PC-9 (cell line): ENCODE measurements around the gene CST4.

Source experiments
- EZH2 ChIP-seq: fragments of 200-600 bp; sonication (generic); IDR thresholded peaks from 2 replicates; pipeline ENCODE4 v1.8.0; 2017; ENCODE audit warnings: antibody characterized with exemption, low read depth
- TF ChIP-seq, protein P1 (sequence below): fragments of 200-600 bp; sonication (generic); conservative IDR thresholded peaks from 2 replicates; pipeline ENCODE4 v1.6.1; 2017; ENCODE audit warnings: mixed run types, antibody characterized with exemption, mild to moderate bottlenecking, moderate library complexity

DNA sequence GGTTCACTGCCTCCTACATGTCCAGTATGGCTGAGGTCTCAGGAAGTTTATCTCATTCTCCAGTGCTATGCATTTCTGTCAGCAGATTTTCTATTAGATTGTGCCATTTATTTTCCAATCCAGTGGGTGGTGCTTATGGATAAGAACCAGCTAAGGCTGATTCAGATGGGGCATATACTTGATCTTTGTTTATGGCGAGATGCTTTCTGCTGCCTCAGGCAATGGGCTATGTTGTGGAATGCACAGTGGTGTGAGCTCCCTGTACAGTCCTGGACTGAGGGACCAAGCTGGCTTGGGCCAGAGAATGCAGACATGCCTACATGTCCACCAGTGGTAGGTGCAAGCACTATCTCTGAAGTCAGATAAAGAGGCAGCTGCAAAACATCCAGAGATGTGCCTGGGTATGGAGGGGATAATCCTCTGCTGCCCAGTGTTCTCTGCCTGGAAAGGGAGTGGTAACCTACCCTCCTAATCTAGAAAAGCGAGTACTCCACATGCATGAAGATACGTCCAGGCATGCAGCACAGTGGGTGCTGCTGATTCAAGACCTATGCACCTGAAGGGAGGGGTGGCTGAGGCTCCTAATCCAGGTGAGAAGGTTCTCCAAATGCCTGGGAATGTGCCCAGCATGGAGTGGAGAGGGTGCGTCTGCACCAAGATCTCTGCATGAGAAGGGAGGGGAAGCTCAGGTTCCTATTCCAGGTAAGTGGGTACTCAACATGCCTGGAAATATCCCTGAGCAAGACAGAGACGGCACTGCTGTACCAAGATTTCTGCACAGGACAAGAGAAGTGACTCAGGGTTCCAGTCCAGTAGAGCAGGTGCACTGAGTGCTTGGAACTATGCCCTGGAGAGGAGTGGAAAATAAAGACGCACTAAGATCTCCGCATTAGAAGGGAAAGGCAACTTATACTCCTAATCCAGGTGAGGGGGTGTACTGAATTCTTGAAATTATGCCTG lies 9.4 kb downstream of the CST4 start:
- no peak for TF ChIP-seq EZH2
- TF ChIP-seq, protein P1, sequence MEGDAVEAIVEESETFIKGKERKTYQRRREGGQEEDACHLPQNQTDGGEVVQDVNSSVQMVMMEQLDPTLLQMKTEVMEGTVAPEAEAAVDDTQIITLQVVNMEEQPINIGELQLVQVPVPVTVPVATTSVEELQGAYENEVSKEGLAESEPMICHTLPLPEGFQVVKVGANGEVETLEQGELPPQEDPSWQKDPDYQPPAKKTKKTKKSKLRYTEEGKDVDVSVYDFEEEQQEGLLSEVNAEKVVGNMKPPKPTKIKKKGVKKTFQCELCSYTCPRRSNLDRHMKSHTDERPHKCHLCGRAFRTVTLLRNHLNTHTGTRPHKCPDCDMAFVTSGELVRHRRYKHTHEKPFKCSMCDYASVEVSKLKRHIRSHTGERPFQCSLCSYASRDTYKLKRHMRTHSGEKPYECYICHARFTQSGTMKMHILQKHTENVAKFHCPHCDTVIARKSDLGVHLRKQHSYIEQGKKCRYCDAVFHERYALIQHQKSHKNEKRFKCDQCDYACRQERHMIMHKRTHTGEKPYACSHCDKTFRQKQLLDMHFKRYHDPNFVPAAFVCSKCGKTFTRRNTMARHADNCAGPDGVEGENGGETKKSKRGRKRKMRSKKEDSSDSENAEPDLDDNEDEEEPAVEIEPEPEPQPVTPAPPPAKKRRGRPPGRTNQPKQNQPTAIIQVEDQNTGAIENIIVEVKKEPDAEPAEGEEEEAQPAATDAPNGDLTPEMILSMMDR: no peak
